K562 (cell line): ENCODE measurements around the gene FIZ1. TPM values are rescaled to one million over a fixed set of nuclear protein-coding genes. Genes with fewer than 3 reads are reported as not detected.
A peak's percentile ranks its signal among the peaks of the same experiment; 100 is the strongest.

Experiments
- BCL6 ChIP-seq: fragments of 250-450 bp; sonication (Bioruptor Pico); IDR thresholded peaks from 2 replicates; pipeline ENCODE4 v1.4.0; 2020
- CBFA2T3 ChIP-seq: fragments of 450-650 bp; IDR thresholded peaks from 2 replicates; pipeline ENCODE4 v1.6.1; 2017
- CREB3L1 ChIP-seq: fragments of 450-650 bp; IDR thresholded peaks from 2 replicates; pipeline ENCODE4 v1.6.1; 2014; ENCODE audit warnings: low read depth, mild to moderate bottlenecking, moderate library complexity, borderline replicate concordance
- CTBP1 ChIP-seq: fragments of 450-650 bp; IDR thresholded peaks from 2 replicates; pipeline ENCODE4 v1.6.1; 2016; ENCODE audit warnings: borderline replicate concordance
- E2F5 ChIP-seq: sonication (generic); formaldehyde crosslinking; IDR thresholded peaks from 2 replicates; pipeline ENCODE4 v1.8.0; 2022; ENCODE audit warnings: mild to moderate bottlenecking, missing genetic modification reagents
- EHMT2 ChIP-seq: fragments of 450-650 bp; IDR thresholded peaks from 2 replicates; pipeline ENCODE4 v1.6.1; 2018; ENCODE audit warnings: antibody characterized with exemption
- GTF3C2 ChIP-seq: IDR thresholded peaks from 3 replicates; pipeline ENCODE4 v1.6.1; 2011; ENCODE audit warnings: borderline replicate concordance, mild to moderate bottlenecking, moderate library complexity; ENCODE audit not compliant: insufficient read length; ENCODE audit errors: extremely low read depth
- HLTF ChIP-seq: fragments of 450-650 bp; IDR thresholded peaks from 2 replicates; pipeline ENCODE4 v1.6.1; 2016
- MAFK ChIP-seq: IDR thresholded peaks from 2 replicates; pipeline ENCODE4 v1.6.1; 2011; ENCODE audit warnings: low read length, improper control_type of control experiment
- MCM7 ChIP-seq, 2 experiments: fragments of 450-650 bp; IDR thresholded peaks; 2 replicates each; pipeline ENCODE4 v1.6.1; 2016 to 2018
- PRPF4 ChIP-seq: fragments of 200-400 bp; formaldehyde crosslinking; IDR thresholded peaks from one replicate; pipeline ENCODE4 v1.6.1; 2017; ENCODE audit warnings: low read length, low read depth, mild to moderate bottlenecking; ENCODE audit not compliant: insufficient read depth, poor library complexity, severe bottlenecking
- RBM25 ChIP-seq: fragments of 200-400 bp; formaldehyde crosslinking; IDR thresholded peaks from 2 replicates; pipeline ENCODE4 v1.6.1; 2018; ENCODE audit warnings: low read length, low read depth, moderate library complexity; ENCODE audit not compliant: severe bottlenecking
- SLC30A9 ChIP-seq: fragments of 250-450 bp; sonication (Bioruptor Pico); IDR thresholded peaks from 2 replicates; pipeline ENCODE4 v1.8.0; 2022; ENCODE audit warnings: mild to moderate bottlenecking, moderate library complexity
- SMARCE1 ChIP-seq: fragments of 450-650 bp; IDR thresholded peaks from 2 replicates; pipeline ENCODE4 v1.7.1; 2016; ENCODE audit warnings: mild to moderate bottlenecking
- SNIP1 ChIP-seq: fragments of 450-650 bp; IDR thresholded peaks from 2 replicates; pipeline ENCODE4 v1.7.1; 2017; ENCODE audit warnings: low read depth, mild to moderate bottlenecking
- STAT5A ChIP-seq: IDR thresholded peaks from 2 replicates; pipeline ENCODE4 v1.6.1; 2012; ENCODE audit warnings: low read length, inconsistent platforms, borderline replicate concordance
- TOE1 ChIP-seq, 2 experiments: fragments of 450-650 bp in 1 of 2; sonication (generic) in 1 of 2; formaldehyde crosslinking in 1 of 2; IDR thresholded peaks; 2 replicates each; pipeline versions ENCODE4 v1.7.1 to v1.8.0; 2016 to 2022; ENCODE audit warnings: borderline replicate concordance in 2 of 2, mild to moderate bottlenecking in 2 of 2, antibody characterized with exemption in 1 of 2, inconsistent platforms in 1 of 2, low read depth in 1 of 2, missing genetic modification reagents in 1 of 2, moderate library complexity in 1 of 2
- ZNF12 ChIP-seq: sonication (generic); formaldehyde crosslinking; IDR thresholded peaks from 2 replicates; pipeline ENCODE4 v1.4.0; 2020; ENCODE audit warnings: mild to moderate bottlenecking, missing genetic modification reagents
- ZNF282 ChIP-seq: sonication (generic); formaldehyde crosslinking; IDR thresholded peaks from 2 replicates; pipeline ENCODE4 v1.8.1; 2023; ENCODE audit warnings: missing genetic modification reagents
- polyA plus RNA-seq, 8 experiments: library from polyadenylated mRNA; depleted of rRNA in 4 of 8; stranded (reverse) in 5 of 8; unstranded in 3 of 8; fragments of >200 nt; fragmentation: Nextera tagmentation in 2 of 8; fragmentation: Illumina TruSeq in 1 of 8; extraction: Ambion mirVana in 2 of 8; extraction: Trizol in 1 of 8; gene quantifications; 2 replicates each; pipeline versions ENCODE4 v1.2.1 to v1.2.3, GENCODE V29; 2011 to 2014; ENCODE audit warnings: inconsistent platforms in 1 of 8, missing spikeins in 1 of 8
- total RNA-seq, 7 experiments: library from RNA; depleted of rRNA in 6 of 7; stranded (reverse); fragments of >200 nt in 6 of 7; fragmentation: Illumina TruSeq in 2 of 7; extraction: Trizol in 2 of 7; gene quantifications; 2 replicates each; pipeline versions ENCODE4 v1.2.1 to v1.2.3, GENCODE V29; 2011 to 2021; ENCODE audit warnings: low replicate concordance in 1 of 7
- TF ChIP-seq, protein P1 (sequence below): fragments of 250-450 bp; sonication (Bioruptor Pico); IDR thresholded peaks from 2 replicates; pipeline ENCODE4 v1.5.0; 2020; ENCODE audit warnings: mild to moderate bottlenecking
- TF ChIP-seq, protein P2 (sequence below): sonication (generic); formaldehyde crosslinking; IDR thresholded peaks from 2 replicates; pipeline ENCODE4 v1.8.1; 2023; ENCODE audit warnings: mild to moderate bottlenecking, missing genetic modification reagents, moderate library complexity

The FIZ1 gene
- total and polyA plus RNA-seq, 9 of the 15 experiments (the other 6 are each of a cell fraction or from before 2014, with no cell fraction given) = 0.79 to 17.5 (median 5.5) TPM

DNA sequence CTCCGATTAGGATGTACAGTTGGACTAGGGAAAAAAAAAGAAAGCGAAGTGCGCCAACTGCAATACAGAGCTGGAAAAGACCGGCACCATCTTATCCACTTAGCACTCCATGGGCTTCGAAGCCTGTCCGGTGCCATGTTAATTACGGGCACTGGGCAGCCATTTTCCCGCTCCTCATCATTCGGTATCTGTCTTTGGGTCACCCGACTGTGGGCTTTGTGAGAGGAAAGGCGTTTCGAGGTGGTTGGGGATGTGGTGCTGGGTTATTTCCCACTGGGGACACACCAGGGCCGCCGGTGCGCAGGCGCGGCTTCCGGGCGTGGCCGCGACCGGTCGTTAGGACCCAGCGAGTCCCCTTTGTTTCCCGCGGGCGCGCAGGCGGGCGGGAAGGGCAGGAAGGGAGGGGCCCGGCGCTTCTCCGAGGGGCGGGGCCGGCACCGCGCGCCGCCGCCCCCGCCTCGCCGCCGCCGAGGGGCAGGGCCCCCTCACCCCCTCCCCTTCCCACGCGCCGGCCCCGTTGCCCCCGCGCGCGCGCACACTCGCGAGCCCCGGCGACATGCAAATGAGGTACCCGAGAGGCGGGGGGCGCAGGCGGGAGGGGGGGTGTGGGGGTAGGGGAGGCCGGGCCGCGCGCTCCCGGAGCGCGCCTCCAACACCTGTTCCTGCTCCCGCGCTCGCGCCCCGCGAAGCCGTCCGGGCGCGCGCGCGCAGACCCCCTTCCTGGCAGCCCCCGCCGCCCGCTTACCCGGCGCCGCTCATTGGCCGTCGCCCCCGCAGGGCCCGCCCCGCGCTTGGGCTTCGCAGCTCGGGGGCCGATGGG is 735 bp upstream of the FIZ1 start, which contains the start of gene ZNF524 (continued):
- TF ChIP-seq CREB3L1 (no peak), RBM25 (peak; percentile 65), HLTF (no peak), MCM7 (IDR thresholded peaks at IDR 0.05) (no peak), PRPF4 (no peak), BCL6 (CRISPR knock-in tag) (no peak), TOE1 (IDR thresholded peaks at IDR 0.05; ENCODE audit: borderline replicate concordance) (peak; percentile 96), TOE1 (CRISPR knock-in tag; IDR thresholded peaks at IDR 0.05; ENCODE audit: borderline replicate concordance, low read depth) (no peak), CBFA2T3 (no peak), MAFK (0 out of 2 replicates have a peak, but pooled peaks have one; percentile 15), ZNF12 (CRISPR knock-in tag) (no peak), STAT5A (no peak), SNIP1 (no peak), E2F5 (CRISPR knock-in tag) (no peak), EHMT2 (no peak), ZNF282 (no peak), GTF3C2 (no peak), CTBP1 (peak; percentile 51), SMARCE1 (no peak), SLC30A9 (CRISPR knock-in tag) (no peak)
- TF ChIP-seq, protein P1, sequence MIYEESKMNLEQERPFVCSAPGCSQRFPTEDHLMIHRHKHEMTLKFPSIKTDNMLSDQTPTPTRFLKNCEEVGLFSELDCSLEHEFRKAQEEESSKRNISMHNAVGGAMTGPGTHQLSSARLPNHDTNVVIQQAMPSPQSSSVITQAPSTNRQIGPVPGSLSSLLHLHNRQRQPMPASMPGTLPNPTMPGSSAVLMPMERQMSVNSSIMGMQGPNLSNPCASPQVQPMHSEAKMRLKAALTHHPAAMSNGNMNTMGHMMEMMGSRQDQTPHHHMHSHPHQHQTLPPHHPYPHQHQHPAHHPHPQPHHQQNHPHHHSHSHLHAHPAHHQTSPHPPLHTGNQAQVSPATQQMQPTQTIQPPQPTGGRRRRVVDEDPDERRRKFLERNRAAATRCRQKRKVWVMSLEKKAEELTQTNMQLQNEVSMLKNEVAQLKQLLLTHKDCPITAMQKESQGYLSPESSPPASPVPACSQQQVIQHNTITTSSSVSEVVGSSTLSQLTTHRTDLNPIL (CRISPR knock-in tag) = no peak
- TF ChIP-seq, protein P2, sequence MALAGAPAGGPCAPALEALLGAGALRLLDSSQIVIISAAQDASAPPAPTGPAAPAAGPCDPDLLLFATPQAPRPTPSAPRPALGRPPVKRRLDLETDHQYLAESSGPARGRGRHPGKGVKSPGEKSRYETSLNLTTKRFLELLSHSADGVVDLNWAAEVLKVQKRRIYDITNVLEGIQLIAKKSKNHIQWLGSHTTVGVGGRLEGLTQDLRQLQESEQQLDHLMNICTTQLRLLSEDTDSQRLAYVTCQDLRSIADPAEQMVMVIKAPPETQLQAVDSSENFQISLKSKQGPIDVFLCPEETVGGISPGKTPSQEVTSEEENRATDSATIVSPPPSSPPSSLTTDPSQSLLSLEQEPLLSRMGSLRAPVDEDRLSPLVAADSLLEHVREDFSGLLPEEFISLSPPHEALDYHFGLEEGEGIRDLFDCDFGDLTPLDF = peak; percentile 93
